Measurements from ENCODE around the gene TRANK1. TPM values are rescaled to one million over a fixed set of nuclear protein-coding genes. Genes with fewer than 3 reads are reported as not detected.

The TRANK1 gene
- total and polyA plus RNA-seq, 2 of the 8 experiments (the other 6 are each of a cell fraction or from before 2014, with no cell fraction given) = 2.9 to 8.8 TPM

- TF ChIP-seq KDM1A (IDR thresholded peaks at IDR 0.05; ENCODE audit: borderline replicate concordance, low read length) (no peak), BRCA1 (IDR thresholded peaks at IDR 0.05; ENCODE audit: low read depth, low read length) (no peak), TAF1 (IDR thresholded peaks at IDR 0.05; ENCODE audit: low read depth, low read length) (no peak), SIRT6 (IDR thresholded peaks at IDR 0.05; ENCODE audit: low read length) (no peak), CHD1 (IDR thresholded peaks at IDR 0.05; ENCODE audit: low read depth, low read length) (no peak), RXRA (IDR thresholded peaks at IDR 0.05; ENCODE audit: insufficient read depth, low read depth, low read length) (no peak), BCL11A (IDR thresholded peaks at IDR 0.05; ENCODE audit: low read depth in 2 of 2, low read length in 2 of 2) (no peak), TEAD4 (IDR thresholded peaks at IDR 0.05; ENCODE audit: low read depth, low read length) (no peak)
Measured at GRCh38 chr3:36893826-36894225, 51.0 kb downstream of the TRANK1 start (continued).

Data from H1 (cell line).